Esophagus squamous epithelium (tissue), 4 donors: ENCODE measurements around the gene KIRREL2.

ENCODE experiments used
- POLR2A ChIP-seq, 4 donors: fragments of 450-650 bp; IDR thresholded peaks; one replicate each; pipeline ENCODE4 v1.6.1; 2017; ENCODE audit warnings: antibody characterized with exemption in 4 of 4, mild to moderate bottlenecking in 4 of 4, moderate library complexity in 3 of 4
- TF ChIP-seq, protein P1 (sequence below), 6 experiments: fragments of 450-650 bp in 4 of 6; fragments of 200-600 bp in 2 of 6; sonication (generic) in 2 of 6; IDR thresholded peaks; one replicate each; pipeline ENCODE4 v1.5.1; 2016 to 2019; ENCODE audit warnings: antibody characterized with exemption in 6 of 6, mild to moderate bottlenecking in 4 of 6, moderate library complexity in 4 of 6

DNA sequence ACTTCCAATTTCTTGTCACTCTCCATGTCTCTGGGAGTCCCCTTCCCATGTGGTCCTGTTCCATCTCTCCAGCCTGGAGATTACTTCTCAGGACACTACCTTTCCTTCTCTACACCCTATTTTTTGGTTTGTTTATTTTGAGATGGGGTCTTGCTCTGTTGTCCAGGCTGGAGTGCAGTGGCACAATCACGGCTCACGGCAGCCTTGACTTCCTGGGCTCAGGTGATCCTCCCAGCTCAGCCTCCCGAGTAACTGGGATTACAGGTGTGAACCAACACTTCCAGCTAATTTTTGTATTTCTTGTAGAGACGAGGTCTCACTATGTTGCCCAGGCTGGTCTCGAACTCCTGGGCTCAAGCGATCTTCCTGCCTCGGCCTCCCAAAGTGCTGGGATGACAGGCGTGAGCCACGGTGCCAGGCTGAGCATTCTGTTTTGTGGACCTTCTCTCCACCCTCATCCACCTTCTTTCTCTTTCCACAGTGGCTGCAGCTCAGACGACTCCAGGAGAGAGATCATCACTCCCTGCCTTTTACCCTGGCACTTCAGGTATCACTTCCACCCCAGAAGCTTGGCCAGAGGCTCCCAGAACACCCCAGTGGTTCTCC lies 46.3 kb downstream of the KIRREL2 start:
- TF ChIP-seq, protein P1, sequence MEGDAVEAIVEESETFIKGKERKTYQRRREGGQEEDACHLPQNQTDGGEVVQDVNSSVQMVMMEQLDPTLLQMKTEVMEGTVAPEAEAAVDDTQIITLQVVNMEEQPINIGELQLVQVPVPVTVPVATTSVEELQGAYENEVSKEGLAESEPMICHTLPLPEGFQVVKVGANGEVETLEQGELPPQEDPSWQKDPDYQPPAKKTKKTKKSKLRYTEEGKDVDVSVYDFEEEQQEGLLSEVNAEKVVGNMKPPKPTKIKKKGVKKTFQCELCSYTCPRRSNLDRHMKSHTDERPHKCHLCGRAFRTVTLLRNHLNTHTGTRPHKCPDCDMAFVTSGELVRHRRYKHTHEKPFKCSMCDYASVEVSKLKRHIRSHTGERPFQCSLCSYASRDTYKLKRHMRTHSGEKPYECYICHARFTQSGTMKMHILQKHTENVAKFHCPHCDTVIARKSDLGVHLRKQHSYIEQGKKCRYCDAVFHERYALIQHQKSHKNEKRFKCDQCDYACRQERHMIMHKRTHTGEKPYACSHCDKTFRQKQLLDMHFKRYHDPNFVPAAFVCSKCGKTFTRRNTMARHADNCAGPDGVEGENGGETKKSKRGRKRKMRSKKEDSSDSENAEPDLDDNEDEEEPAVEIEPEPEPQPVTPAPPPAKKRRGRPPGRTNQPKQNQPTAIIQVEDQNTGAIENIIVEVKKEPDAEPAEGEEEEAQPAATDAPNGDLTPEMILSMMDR (IDR thresholded peaks at IDR 0.05): no peak
- TF ChIP-seq POLR2A (IDR thresholded peaks at IDR 0.05): no peak
